Adrenal gland (tissue), 12 donors: ENCODE data around the gene NKAIN2. TPM values are rescaled to one million over a fixed set of nuclear protein-coding genes. Genes with fewer than 3 reads are reported as not detected.

Experiments
- DNase-seq, 7 donors: peaks; one replicate each; pipeline ENCODE4 v3.0.0-alpha.2; 2019 to 2020
- H3K27ac ChIP-seq, 5 donors: fragments of 200-600 bp; sonication (generic) in 4 of 5; 1 replicate in 3 of 5; 2 replicates in 2 of 5; pipeline versions ENCODE4 v1.5.1 to v1.8.0; 2016 to 2020; ENCODE audit warnings: mild to moderate bottlenecking in 1 of 5
- H3K27me3 ChIP-seq: fragments of 200-600 bp; 2 replicates; pipeline ENCODE4 v1.8.0; 2021
- H3K36me3 ChIP-seq, 2 donors: fragments of 200-600 bp; replicated peaks in 1 of 2; 1 replicate in 1 of 2; 2 replicates in 1 of 2; pipeline versions ENCODE4 v1.5.1 to v1.8.0; 2018 to 2022
- H3K4me1 ChIP-seq, 2 donors: fragments of 200-600 bp; replicated peaks in 1 of 2; 1 replicate in 1 of 2; 2 replicates in 1 of 2; pipeline versions ENCODE4 v1.5.1 to v1.8.0; 2018 to 2021
- H3K4me3 ChIP-seq, 4 donors: fragments of 200-600 bp; sonication (generic) in 3 of 4; one replicate each; pipeline ENCODE4 v1.5.1; 2016 to 2018
- H3K9me3 ChIP-seq, 3 donors: fragments of 200-600 bp; sonication (generic) in 1 of 3; replicated peaks in 1 of 3; 1 replicate in 2 of 3; 2 replicates in 1 of 3; pipeline versions ENCODE4 v1.5.1 to v1.8.0; 2016 to 2021
- POLR2A ChIP-seq, 2 donors: fragments of 450-650 bp; IDR thresholded peaks; one replicate each; pipeline ENCODE4 v1.6.1; 2017; ENCODE audit warnings: antibody characterized with exemption in 2 of 2, mild to moderate bottlenecking in 2 of 2, moderate library complexity in 1 of 2
- WGBS, 4 donors: extraction: QIAGEN DNeasy Blood & Tissue Kit in 2 of 4; methylation state at CpG; one replicate each; pipeline versions ENCODE4 v1.1.5 to v1.1.7; 2013 to 2017; 5-methylcytosine and 5-hydroxymethylcytosine counted together
- intact Hi-C, 2 donors: fragments of 100-400 bp; cut with DNase I; formaldehyde crosslinking; loops; one replicate each; pipeline versions ENCODE4 v1.14.1 to v1.15.0; 2022 to 2023
- polyA plus RNA-seq, 3 donors: library from polyadenylated mRNA; stranded (reverse); fragments of 200-250 nt in 2 of 3; fragments of 350-450 nt in 1 of 3; fragmentation: Illumina TruSeq in 1 of 3; extraction: RNeasy Lipid Tissue Mini Kit (QIAGEN cat#74804) in 1 of 3; gene quantifications; one replicate each; pipeline ENCODE4 v1.2.3, GENCODE V29; 2013 to 2014
- total RNA-seq, 9 donors: library from RNA; depleted of rRNA in 4 of 9; stranded (reverse); fragments of >200 nt in 4 of 9; fragments of 120-200 nt in 1 of 9; fragmentation: NEBNext Ultra II Directional in 1 of 9; extraction: Animal tissue kit (Norgen Biotek cat#: 25700) in 1 of 9; gene quantifications; one replicate each; pipeline versions ENCODE4 v1.1.0 to v1.2.4, GENCODE V29; 2013 to 2023
- TF ChIP-seq, protein P1 (sequence below), 6 experiments: fragments of 450-650 bp in 4 of 6; fragments of 200-600 bp in 2 of 6; sonication (generic) in 1 of 6; IDR thresholded peaks; 1 replicate in 5 of 6; 2 replicates in 1 of 6; pipeline versions ENCODE4 v1.5.1 to v1.8.0; 2016 to 2021; ENCODE audit warnings: antibody characterized with exemption in 6 of 6, mild to moderate bottlenecking in 2 of 6, moderate library complexity in 1 of 6
- donor health status: healthy with polysubstance abuse.
- donor health status: Bipolar disorder and iron deficiency.
- donor health status: DM: yes; HTN: yes; CAD: no.
- donor health status: DM: no; HTN: no; CAD: no.
- donor health status: DM: no; HTN: no; CAD: no.
- donor health status: DM: yes; HTN: yes; CAD: no.

Gene NKAIN2
- total and polyA plus RNA-seq, 12 donors: under 0.01 to 0.61 (median 0.23) TPM; not detected in 3

DNA sequence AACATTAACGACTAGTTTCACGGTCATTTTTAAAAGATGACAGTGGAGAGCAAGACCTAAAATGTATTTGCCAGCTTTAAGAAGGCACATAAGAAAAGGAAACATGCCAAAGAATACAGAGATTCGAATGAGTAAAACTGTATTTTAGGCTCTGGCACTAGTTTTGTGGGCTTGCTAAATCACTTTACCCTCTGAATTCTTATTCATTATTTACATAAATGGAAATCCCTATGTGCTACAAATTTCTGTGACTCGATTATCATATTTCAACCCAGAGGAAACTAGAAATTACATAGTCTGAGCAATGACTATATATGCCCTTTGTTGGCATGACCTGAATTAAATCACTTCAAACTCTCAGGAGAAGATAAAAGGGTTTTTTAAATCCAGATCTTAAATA is 716.8 kb downstream of the NKAIN2 start:
- Histone ChIP-seq H3K27ac (no peak overlapping the region), H3K9me3 (no peaks in the 10 kb centered on the region), H3K27me3 (no peaks in the 10 kb centered on the region), H3K36me3 (no peaks in the 10 kb centered on the region), H3K4me1 (no peaks in the 10 kb centered on the region), H3K4me3 (no peak overlapping the region)
- TF ChIP-seq, protein P1, sequence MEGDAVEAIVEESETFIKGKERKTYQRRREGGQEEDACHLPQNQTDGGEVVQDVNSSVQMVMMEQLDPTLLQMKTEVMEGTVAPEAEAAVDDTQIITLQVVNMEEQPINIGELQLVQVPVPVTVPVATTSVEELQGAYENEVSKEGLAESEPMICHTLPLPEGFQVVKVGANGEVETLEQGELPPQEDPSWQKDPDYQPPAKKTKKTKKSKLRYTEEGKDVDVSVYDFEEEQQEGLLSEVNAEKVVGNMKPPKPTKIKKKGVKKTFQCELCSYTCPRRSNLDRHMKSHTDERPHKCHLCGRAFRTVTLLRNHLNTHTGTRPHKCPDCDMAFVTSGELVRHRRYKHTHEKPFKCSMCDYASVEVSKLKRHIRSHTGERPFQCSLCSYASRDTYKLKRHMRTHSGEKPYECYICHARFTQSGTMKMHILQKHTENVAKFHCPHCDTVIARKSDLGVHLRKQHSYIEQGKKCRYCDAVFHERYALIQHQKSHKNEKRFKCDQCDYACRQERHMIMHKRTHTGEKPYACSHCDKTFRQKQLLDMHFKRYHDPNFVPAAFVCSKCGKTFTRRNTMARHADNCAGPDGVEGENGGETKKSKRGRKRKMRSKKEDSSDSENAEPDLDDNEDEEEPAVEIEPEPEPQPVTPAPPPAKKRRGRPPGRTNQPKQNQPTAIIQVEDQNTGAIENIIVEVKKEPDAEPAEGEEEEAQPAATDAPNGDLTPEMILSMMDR (IDR thresholded peaks at IDR 0.05): no peak
- no peak for TF ChIP-seq POLR2A (IDR thresholded peaks at IDR 0.05)
- intact Hi-C loops: no loop called here
- WGBS, 4 donors: 53 to 58% (median 55%) methylated on average over 4 of the region's 4 CpGs
- no peak for DNase-seq

DNA sequence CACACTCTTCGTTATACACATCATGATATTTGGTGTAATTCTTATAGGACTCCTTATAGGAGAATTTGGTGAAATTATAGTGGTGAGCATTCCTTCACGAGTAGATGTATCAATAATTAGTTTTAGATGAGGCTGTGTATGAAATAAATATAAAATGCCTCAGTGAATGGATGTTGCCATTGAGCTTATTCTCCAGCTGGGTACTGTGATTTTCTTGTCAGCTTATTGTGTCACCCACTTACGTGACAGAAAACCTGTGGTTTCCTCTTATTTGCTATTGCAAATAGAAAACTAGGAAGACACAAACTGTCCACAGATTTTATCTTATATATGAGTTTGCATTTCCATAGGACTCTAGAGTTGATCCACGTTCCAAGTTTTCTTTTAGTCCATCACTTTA is 718.7 kb downstream of the NKAIN2 start:
- intact Hi-C loops: no loop called here
- no peak overlapping the region for H3K4me3 ChIP-seq
- H3K36me3 ChIP-seq: no peaks in the 10 kb centered on the region
- WGBS, 4 donors: 74 to 76% (median 75%) methylated on average over 4 of the region's 4 CpGs
- no peak for DNase-seq
- no peak for TF ChIP-seq POLR2A (IDR thresholded peaks at IDR 0.05)
- TF ChIP-seq, protein P1 (IDR thresholded peaks at IDR 0.05): no peak
- no peaks in the 10 kb centered on the region for H3K27me3 ChIP-seq
- H3K27ac ChIP-seq: no peak overlapping the region
- H3K9me3 ChIP-seq: no peaks in the 10 kb centered on the region
- H3K4me1 ChIP-seq: no peaks in the 10 kb centered on the region

DNA sequence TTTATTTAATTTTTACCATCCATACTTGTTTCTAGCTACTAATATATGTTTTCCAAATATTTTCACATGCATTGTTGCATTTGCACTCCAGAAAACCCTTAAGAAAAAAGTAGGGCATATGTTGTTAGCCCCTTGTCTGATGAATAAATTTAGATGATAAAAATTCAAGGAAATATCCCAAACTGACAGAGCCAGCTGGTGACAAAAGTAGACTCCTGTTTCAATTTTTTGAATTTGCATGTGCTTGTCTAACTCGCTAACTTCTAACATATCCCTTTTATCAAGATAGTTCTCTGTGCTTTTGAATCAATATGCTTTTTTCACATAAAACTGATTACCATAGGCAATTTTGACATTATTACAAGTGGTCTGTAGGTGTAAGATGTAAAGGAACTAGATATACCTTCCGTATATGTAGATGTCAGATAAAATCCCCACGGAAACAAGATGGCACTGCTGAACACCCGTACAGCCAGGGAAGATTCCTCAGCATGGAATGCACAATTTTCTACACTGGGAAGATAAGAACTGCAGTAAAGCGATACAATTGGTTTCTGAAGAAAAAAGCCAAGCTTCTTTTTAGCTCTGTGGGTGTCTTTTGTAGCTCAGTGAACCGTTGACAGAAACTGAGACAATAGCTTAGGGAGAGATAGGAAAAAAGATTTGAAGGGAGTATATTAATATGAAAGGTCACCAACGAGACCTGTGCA is 721.0 kb downstream of the NKAIN2 start:
- DNase-seq: no peak
- TF ChIP-seq, protein P1 (IDR thresholded peaks at IDR 0.05): no peak
- no peak for TF ChIP-seq POLR2A (IDR thresholded peaks at IDR 0.05)
- H3K4me3 ChIP-seq: no peak overlapping the region
- no peaks in the 10 kb centered on the region for H3K4me1 ChIP-seq
- H3K9me3 ChIP-seq: no peaks in the 10 kb centered on the region
- no peaks in the 10 kb centered on the region for H3K27me3 ChIP-seq
- no peaks in the 10 kb centered on the region for H3K36me3 ChIP-seq
- intact Hi-C loops: no loop called here
- H3K27ac ChIP-seq: no peak overlapping the region
- 66 to 72% (median 70%) methylated on average over 7 of the region's 7 CpGs for WGBS, 4 donors

DNA sequence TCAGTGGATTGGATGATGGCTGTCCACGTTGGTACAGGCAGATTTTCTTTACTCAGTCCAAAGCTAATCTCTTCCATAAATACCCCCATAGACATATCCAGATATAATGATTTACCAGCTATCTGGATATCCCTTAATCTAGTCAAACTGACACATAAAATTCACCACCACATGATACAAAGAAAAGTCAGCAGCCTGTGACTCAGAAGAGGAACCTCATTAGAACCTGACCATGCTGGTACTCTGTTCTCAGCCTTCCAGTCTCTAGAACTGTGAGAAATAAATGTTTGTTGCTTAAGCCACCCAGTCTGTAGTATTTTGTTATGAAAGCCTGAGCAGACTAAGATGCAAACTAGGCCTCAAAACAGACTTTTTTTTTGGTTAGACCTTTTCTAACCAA is 727.3 kb downstream of the NKAIN2 start:
- H3K4me3 ChIP-seq: no peak overlapping the region
- TF ChIP-seq, protein P1 (IDR thresholded peaks at IDR 0.05): no peak
- TF ChIP-seq POLR2A (IDR thresholded peaks at IDR 0.05): no peak
- no peak for DNase-seq
- H3K9me3 ChIP-seq: no peaks in the 10 kb centered on the region
- H3K27me3 ChIP-seq: no peaks in the 10 kb centered on the region
- WGBS, 4 donors: 63 to 83% (median 77%) methylated on average over 1 of the region's 1 CpG
- no peaks in the 10 kb centered on the region for H3K36me3 ChIP-seq
- intact Hi-C loops: no loop called here
- no peak overlapping the region for H3K27ac ChIP-seq
- H3K4me1 ChIP-seq: no peaks in the 10 kb centered on the region
